A673 (cell line): ENCODE data around the gene MOXD1.

Source experiments
- CTCF ChIP-seq: fragments of 300-800, 200-600 bp; sonication (generic); conservative IDR thresholded peaks from 2 replicates; pipeline ENCODE4 v1.5.1; 2017; ENCODE audit warnings: low read depth, mild to moderate bottlenecking, antibody characterized with exemption, low read length, moderate library complexity, mixed read lengths
- EZH2 ChIP-seq: fragments of 200-600 bp; sonication (generic); IDR thresholded peaks from 2 replicates; pipeline ENCODE4 v1.6.1; 2017; ENCODE audit warnings: borderline replicate concordance, low read depth, mild to moderate bottlenecking, mixed read lengths, antibody characterized with exemption, low read length; ENCODE audit not compliant: poor library complexity, severe bottlenecking

DNA sequence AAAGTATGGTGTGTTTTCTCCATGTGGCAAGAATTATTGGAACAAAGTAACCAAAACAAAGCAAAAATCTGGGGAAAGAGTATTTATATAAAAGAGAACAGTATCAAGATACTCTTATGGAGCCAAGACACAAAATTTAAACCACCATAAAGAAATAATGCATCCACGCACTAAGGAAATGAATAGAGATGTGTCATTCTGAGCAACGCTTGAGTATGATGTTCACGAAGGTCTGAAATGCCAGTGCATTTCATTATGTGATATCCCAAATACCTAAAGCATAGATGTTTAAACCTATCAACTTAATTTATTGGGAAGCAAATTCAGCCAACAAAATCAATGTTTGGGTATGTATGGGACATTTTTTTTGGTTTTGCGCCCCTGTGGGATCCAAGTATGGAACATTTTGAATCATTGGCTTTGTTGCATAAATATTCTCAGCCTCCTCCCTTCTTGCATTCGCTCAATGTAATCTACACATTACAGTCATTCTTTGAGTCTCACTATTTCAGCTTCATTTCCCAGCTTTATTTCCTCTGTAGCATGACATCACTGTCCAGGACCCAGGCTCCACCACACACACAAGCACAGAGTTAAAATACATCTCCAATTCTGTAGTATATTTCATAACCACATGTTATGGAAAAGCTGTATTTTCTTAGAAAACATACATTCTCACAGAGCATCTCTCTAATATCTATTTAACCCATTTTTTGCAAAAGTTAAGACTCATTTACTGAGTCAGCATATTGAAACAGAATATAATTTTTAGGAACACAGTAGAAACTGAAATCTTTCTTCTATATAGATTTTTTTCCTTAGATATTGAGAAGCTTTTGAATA, 11.6 kb upstream of the MOXD1 start:
- TF ChIP-seq CTCF (no peak), EZH2 (no peak)
